HepG2 (cell line): ENCODE results near the gene FUT4. TPM values are rescaled to one million over a fixed set of nuclear protein-coding genes. Genes with fewer than 3 reads are reported as not detected.

Experiments used
- ATAC-seq: fragments of 200-7000 bp; cut with Tn5 transposase; 3 replicates; pipeline ENCODE4 v1.9.1; 2020; ENCODE audit warnings: mild to moderate bottlenecking, moderate library complexity
- Bru-seq: library from RNA; stranded (reverse); fragments of 400-500 nt; gene quantifications from one replicate; lab custom pipeline; 2021; lab: Mats Ljungman, UMichigan
- BruChase-seq, 2 experiments: library from RNA; stranded (reverse); fragments of 400-500 nt; gene quantifications; one replicate each; lab custom pipeline; 2021; lab: Mats Ljungman, UMichigan
- BruUV-seq: library from RNA; stranded (reverse); fragments of 400-500 nt; replicated peaks from 2 replicates; lab custom pipeline; 2021; lab: Mats Ljungman, UMichigan
- CTCF ChIA-PET: fragments of 300-600 bp; formaldehyde crosslinking; extraction: SDS; loops from one replicate; lab custom pipeline; 2021; ENCODE audit warnings: low total read pairs, inconsistent platforms, low intra/inter-chr PET ratio; lab: Yijun Ruan, JAX
- POLR2A ChIA-PET: fragments of 350-600 bp; sonication (Branson Sonifier 250); formaldehyde crosslinking; loops from one replicate; lab custom pipeline; 2020; ENCODE audit warnings: antibody characterized with exemption, inconsistent platforms; lab: Yijun Ruan, JAX
- DNase-seq: peaks from one replicate; pipeline ENCODE4 v3.0.0-alpha.2; 2015; ENCODE audit warnings: low spot score
- FAIRE-seq: peaks from 3 replicates; lab custom pipeline; 2011; peaks lifted over from hg19 to GRCh38; lab: Jason Lieb, UNC
- H2AFZ ChIP-seq: one replicate; pipeline ENCODE4 v1.6.1; 2011; ENCODE audit warnings: low read length, inconsistent platforms
- H3K27ac ChIP-seq: fragments of 300-600 bp; 3 replicates; pipeline ENCODE4 v1.8.0; 2011; ENCODE audit warnings: mixed run types, mild to moderate bottlenecking, mixed read lengths, low read length, inconsistent platforms; ENCODE audit not compliant: insufficient read depth; ENCODE audit errors: extremely low read length
- H3K27me3 ChIP-seq, 2 experiments: fragments of 200-600 bp in 1 of 2; 2 replicates in 1 of 2; 3 replicates in 1 of 2; pipeline versions ENCODE4 v1.6.0 to v1.8.0; 2011; ENCODE audit warnings: low read length in 2 of 2, mild to moderate bottlenecking in 2 of 2, moderate library complexity in 2 of 2, inconsistent platforms in 1 of 2; ENCODE audit not compliant: insufficient read depth in 2 of 2, control insufficient read depth in 1 of 2
- H3K36me3 ChIP-seq, 2 experiments: fragments of 200-600 bp in 1 of 2; replicated peaks in 1 of 2; 2 replicates in 1 of 2; 3 replicates in 1 of 2; pipeline versions ENCODE4 v1.5.1 to v1.8.0; 2011; ENCODE audit warnings: low read length in 2 of 2, inconsistent platforms in 1 of 2; ENCODE audit not compliant: insufficient read depth in 2 of 2, control insufficient read depth in 1 of 2
- H3K4me1 ChIP-seq: 2 replicates; pipeline ENCODE4 v1.5.1; 2012; ENCODE audit warnings: low read length, inconsistent platforms; ENCODE audit not compliant: insufficient read depth
- H3K4me2 ChIP-seq: 2 replicates; pipeline ENCODE4 v1.6.0; 2011; ENCODE audit warnings: low read depth, low read length, inconsistent platforms
- H3K4me3 ChIP-seq, 3 experiments: fragments of 200-600 bp in 1 of 3; sonication (generic), shearing (Covaris generic) in 1 of 3; replicated peaks in 1 of 3; 2 replicates each; pipeline ENCODE4 v1.5.1; 2011 to 2016; ENCODE audit warnings: low read length in 3 of 3, inconsistent platforms in 2 of 3, low read depth in 2 of 3, mild to moderate bottlenecking in 2 of 3, control low read depth in 1 of 3, mixed read lengths in 1 of 3; ENCODE audit not compliant: insufficient read depth in 1 of 3
- H3K79me2 ChIP-seq: one replicate; pipeline ENCODE4 v1.6.1; 2011; ENCODE audit warnings: low read length, inconsistent platforms; ENCODE audit not compliant: insufficient read depth
- H3K9ac ChIP-seq: 2 replicates; pipeline ENCODE4 v1.6.0; 2011; ENCODE audit warnings: mild to moderate bottlenecking, low read depth, low read length, inconsistent platforms; ENCODE audit not compliant: insufficient read depth
- H3K9me3 ChIP-seq: 2 replicates; pipeline ENCODE4 v1.5.1; 2012; ENCODE audit warnings: mild to moderate bottlenecking, low read length
- H4K20me1 ChIP-seq: 2 replicates; pipeline ENCODE4 v1.6.0; 2011; ENCODE audit warnings: inconsistent platforms, mild to moderate bottlenecking, low read length, moderate library complexity; ENCODE audit not compliant: insufficient read depth
- DNMT1 ChIP-seq: sonication (generic); formaldehyde crosslinking; IDR thresholded peaks from 2 replicates; pipeline ENCODE4 v1.5.1; 2020; ENCODE audit warnings: mild to moderate bottlenecking, missing genetic modification reagents
- GABPA ChIP-seq, 2 experiments: IDR thresholded peaks; 2 replicates each; pipeline ENCODE4 v1.6.1; 2011 to 2016; ENCODE audit warnings: low read depth in 2 of 2, low read length in 1 of 2, missing biosample characterization in 1 of 2, missing genetic modification characterization in 1 of 2
- PCBP1 ChIP-seq: fragments of 200-400 bp; formaldehyde crosslinking; IDR thresholded peaks from 2 replicates; pipeline ENCODE4 v1.6.1; 2017; ENCODE audit warnings: mild to moderate bottlenecking, low read depth, low read length, borderline replicate concordance
- ZNF225 ChIP-seq: sonication (generic); formaldehyde crosslinking; IDR thresholded peaks from 2 replicates; pipeline ENCODE4 v1.4.0; 2020; ENCODE audit warnings: mild to moderate bottlenecking, missing genetic modification reagents
- ZNF674 ChIP-seq: sonication (generic); formaldehyde crosslinking; IDR thresholded peaks from 2 replicates; pipeline ENCODE4 v1.5.0; 2020; ENCODE audit warnings: low read depth, mild to moderate bottlenecking, missing genetic modification reagents
- ZNF768 ChIP-seq: sonication (generic); formaldehyde crosslinking; IDR thresholded peaks from 2 replicates; pipeline ENCODE4 v1.4.0; 2020; ENCODE audit warnings: missing genetic modification reagents
- WGBS: methylation state at CpG from one replicate; pipeline ENCODE4 v1.1.6; 2017; ENCODE audit warnings: low lambda C conversion rate; 5-methylcytosine and 5-hydroxymethylcytosine counted together
- in situ Hi-C: cut with HindIII; loops from 2 replicates; pipeline ENCODE4 v1.10.0; 2017; ENCODE audit warnings: low pct_unique_long_range_greater_than_20kb; ENCODE audit not compliant: extremely low pct_ligation_motif_present
- intact Hi-C: fragments of 100-400 bp; cut with micrococcal nuclease; formaldehyde crosslinking; loops from one replicate; pipeline ENCODE4 v1.10.0; 2022; ENCODE audit not compliant: unreplicated experiment
- long read RNA-seq, 2 experiments: library from RNA in 1 of 2; library from polyadenylated mRNA in 1 of 2; stranded (forward) in 1 of 2; unstranded in 1 of 2; transcript quantifications; one replicate each; pipeline ENCODE4 v2.0.0, GENCODE V29; 2019 to 2022
- polyA minus RNA-seq, 3 experiments: library from RNA; depleted of rRNA, polyadenylated mRNA; stranded (reverse); fragments of >200 nt; gene quantifications; 2 replicates each; pipeline ENCODE4 v1.2.3, GENCODE V29; 2011; ENCODE audit warnings: low replicate concordance in 1 of 3
- polyA plus RNA-seq, 8 experiments: library from polyadenylated mRNA; depleted of rRNA in 3 of 8; stranded (reverse) in 7 of 8; unstranded in 1 of 8; fragments of >200 nt; fragmentation: Illumina TruSeq in 4 of 8; extraction: Trizol in 4 of 8; gene quantifications; 2 replicates each; pipeline versions ENCODE4 v1.2.1 to v1.2.3, GENCODE V29; 2011 to 2016; ENCODE audit warnings: low read depth in 4 of 8, missing spikeins in 1 of 8, mixed read lengths in 1 of 8; ENCODE audit not compliant: insufficient read depth in 1 of 8
- total RNA-seq, 5 experiments: library from RNA; depleted of rRNA; stranded (reverse); fragments of >200 nt; fragmentation: Illumina TruSeq; extraction: Trizol; gene quantifications; 2 replicates each; pipeline ENCODE4 v1.2.3, GENCODE V29; 2016; ENCODE audit warnings: low read depth in 1 of 5
- TF ChIP-seq, protein P1 (sequence below): sonication (generic); formaldehyde crosslinking; IDR thresholded peaks from 2 replicates; pipeline ENCODE4 v1.4.0; 2020; ENCODE audit warnings: missing genetic modification reagents
- TF ChIP-seq, protein P2 (sequence below): sonication (generic); formaldehyde crosslinking; IDR thresholded peaks from 2 replicates; pipeline ENCODE4 v1.8.1; 2022; ENCODE audit warnings: low read depth, mild to moderate bottlenecking, missing genetic modification reagents
- TF ChIP-seq, protein P3 (sequence below): IDR thresholded peaks from 2 replicates; pipeline ENCODE4 v1.6.1; 2016; ENCODE audit warnings: low read depth, borderline replicate concordance

The FUT4 gene, protein sequence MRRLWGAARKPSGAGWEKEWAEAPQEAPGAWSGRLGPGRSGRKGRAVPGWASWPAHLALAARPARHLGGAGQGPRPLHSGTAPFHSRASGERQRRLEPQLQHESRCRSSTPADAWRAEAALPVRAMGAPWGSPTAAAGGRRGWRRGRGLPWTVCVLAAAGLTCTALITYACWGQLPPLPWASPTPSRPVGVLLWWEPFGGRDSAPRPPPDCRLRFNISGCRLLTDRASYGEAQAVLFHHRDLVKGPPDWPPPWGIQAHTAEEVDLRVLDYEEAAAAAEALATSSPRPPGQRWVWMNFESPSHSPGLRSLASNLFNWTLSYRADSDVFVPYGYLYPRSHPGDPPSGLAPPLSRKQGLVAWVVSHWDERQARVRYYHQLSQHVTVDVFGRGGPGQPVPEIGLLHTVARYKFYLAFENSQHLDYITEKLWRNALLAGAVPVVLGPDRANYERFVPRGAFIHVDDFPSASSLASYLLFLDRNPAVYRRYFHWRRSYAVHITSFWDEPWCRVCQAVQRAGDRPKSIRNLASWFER
- total RNA-seq (2016; rRNA removed; fragmentation: Illumina TruSeq; extraction: Trizol) (0.35 and 0.60 TPM in 2 replicates), polyA plus RNA-seq (2011; rRNA removed) (0.22 and 0.28 TPM in 2 replicates), polyA minus RNA-seq (2011; rRNA and poly(A)+ RNA removed; ENCODE audit: low replicate concordance) (0.47 and 0.48 TPM in 2 replicates), Bru-seq, nascent RNA (percentile 41 among the genes with signal in this experiment), BruChase-seq, experiment 1, labeled RNA remaining after a 6-hour chase (percentile 45 among the genes with signal in this experiment), BruChase-seq, experiment 2, labeled RNA remaining after a 2-hour chase (percentile 48 among the genes with signal in this experiment)
- total RNA-seq (2016; cell fraction: cytosol; rRNA removed; fragmentation: Illumina TruSeq; extraction: Trizol; ENCODE audit: low read depth) = 0.09 TPM in 1 of 2 replicates, not detected in the other
- 0.40 and 0.58 TPM in 2 replicates for total RNA-seq (2016; cell fraction: insoluble cytoplasmic fraction; rRNA removed; fragmentation: Illumina TruSeq; extraction: Trizol)
- total RNA-seq (2016; cell fraction: membrane; rRNA removed; fragmentation: Illumina TruSeq; extraction: Trizol) = 0.24 and 0.28 TPM in 2 replicates
- total RNA-seq (2016; cell fraction: nucleus; rRNA removed; fragmentation: Illumina TruSeq; extraction: Trizol) = 0.50 and 0.62 TPM in 2 replicates
- 0.19 TPM in 2 replicates for polyA plus RNA-seq (2011; cell fraction: cytosol; rRNA removed)
- 0.23 and 0.29 TPM in 2 replicates for polyA plus RNA-seq (2011; cell fraction: nucleus; rRNA removed)
- polyA plus RNA-seq (2012) = 0.12 and 0.15 TPM in 2 replicates
- polyA plus RNA-seq (2016; cell fraction: cytosol; fragmentation: Illumina TruSeq; extraction: Trizol; ENCODE audit: low read depth) = 0.03 and 0.05 TPM in 2 replicates
- 0.38 TPM in 2 replicates for polyA plus RNA-seq (2016; cell fraction: insoluble cytoplasmic fraction; fragmentation: Illumina TruSeq; extraction: Trizol; ENCODE audit: low read depth)
- 0.09 and 0.16 TPM in 2 replicates for polyA plus RNA-seq (2016; cell fraction: membrane; fragmentation: Illumina TruSeq; extraction: Trizol; ENCODE audit: low read depth)
- polyA plus RNA-seq (2016; cell fraction: nucleus; fragmentation: Illumina TruSeq; extraction: Trizol; ENCODE audit: insufficient read depth, low read depth) = 0.89 and 0.92 TPM in 2 replicates
- polyA minus RNA-seq (2011; cell fraction: cytosol; rRNA and poly(A)+ RNA removed) = 0.30 and 0.35 TPM in 2 replicates
- 0.50 and 0.77 TPM in 2 replicates for polyA minus RNA-seq (2011; cell fraction: nucleus; rRNA and poly(A)+ RNA removed)
- long read RNA-seq, experiment 1 = 0 reads
- long read RNA-seq, experiment 2 = 0 reads

DNA sequence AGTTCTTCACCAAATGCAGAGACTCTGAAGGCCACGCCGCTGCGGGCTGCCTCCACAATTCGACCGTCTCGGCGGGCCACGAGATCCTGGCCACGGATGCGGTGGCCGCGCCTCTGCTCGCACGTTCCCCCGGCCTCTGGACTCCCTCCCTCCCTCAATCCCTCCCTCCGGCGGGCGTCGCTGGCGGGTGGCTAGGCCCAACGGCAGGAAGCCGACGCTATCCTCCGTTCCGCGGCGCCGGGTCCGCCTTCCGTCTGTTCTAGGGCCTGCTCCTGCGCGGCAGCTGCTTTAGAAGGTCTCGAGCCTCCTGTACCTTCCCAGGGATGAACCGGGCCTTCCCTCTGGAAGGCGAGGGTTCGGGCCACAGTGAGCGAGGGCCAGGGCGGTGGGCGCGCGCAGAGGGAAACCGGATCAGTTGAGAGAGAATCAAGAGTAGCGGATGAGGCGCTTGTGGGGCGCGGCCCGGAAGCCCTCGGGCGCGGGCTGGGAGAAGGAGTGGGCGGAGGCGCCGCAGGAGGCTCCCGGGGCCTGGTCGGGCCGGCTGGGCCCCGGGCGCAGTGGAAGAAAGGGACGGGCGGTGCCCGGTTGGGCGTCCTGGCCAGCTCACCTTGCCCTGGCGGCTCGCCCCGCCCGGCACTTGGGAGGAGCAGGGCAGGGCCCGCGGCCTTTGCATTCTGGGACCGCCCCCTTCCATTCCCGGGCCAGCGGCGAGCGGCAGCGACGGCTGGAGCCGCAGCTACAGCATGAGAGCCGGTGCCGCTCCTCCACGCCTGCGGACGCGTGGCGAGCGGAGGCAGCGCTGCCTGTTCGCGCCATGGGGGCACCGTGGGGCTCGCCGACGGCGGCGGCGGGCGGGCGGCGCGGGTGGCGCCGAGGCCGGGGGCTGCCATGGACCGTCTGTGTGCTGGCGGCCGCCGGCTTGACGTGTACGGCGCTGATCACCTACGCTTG lies at the start of gene FUT4:
Gene FUT4, plus strand, starts transcription at position 227 of the 951 bp plus-strand sequence. Its CDS starts 213 bp downstream, at position 440.
- intact Hi-C loops (no loop called here), in situ Hi-C loops (no loop called here)
- Histone ChIP-seq H3K4me3 (peak within 1 kb of the TSS; percentile 38 to 65 (median 63); a peak in 5 of 6 replicates), H3K4me1 (peaks cover 5% of the 10 kb centered on the region; the same call in 1 of the 2 replicates), H3K79me2 (no peaks in the 10 kb centered on the region), H3K4me2 (peak within 1 kb of the TSS; percentile 49), H3K9me3 (no peaks in the 10 kb centered on the region), H2AFZ (no peak within 1 kb of the TSS), H3K27ac (no peak within 1 kb of the TSS), H3K27me3 (peaks cover 0 to 3% of the 10 kb centered on the region in 2 experiments; a peak in 2 of 5 replicates), H3K9ac (peak within 1 kb of the TSS; percentile 66), H3K36me3 (no peaks in the 10 kb centered on the region), H4K20me1 (no peaks in the 10 kb centered on the region)
- peak; percentile 96 for ATAC-seq
- FAIRE-seq = no peak
- peak; percentile 24 for DNase-seq
- ChIA-PET POLR2A (interaction anchor here (0.6 kb wide), 1 partner anchor 962 kb away, joined by 3 read pairs; no protein-coding TSS in a partner anchor), CTCF (no interaction called here)
- BruUV-seq = no TSS peak
- 60% methylated on average over 63 of the region's 109 CpGs for WGBS
- TF ChIP-seq, protein P1, sequence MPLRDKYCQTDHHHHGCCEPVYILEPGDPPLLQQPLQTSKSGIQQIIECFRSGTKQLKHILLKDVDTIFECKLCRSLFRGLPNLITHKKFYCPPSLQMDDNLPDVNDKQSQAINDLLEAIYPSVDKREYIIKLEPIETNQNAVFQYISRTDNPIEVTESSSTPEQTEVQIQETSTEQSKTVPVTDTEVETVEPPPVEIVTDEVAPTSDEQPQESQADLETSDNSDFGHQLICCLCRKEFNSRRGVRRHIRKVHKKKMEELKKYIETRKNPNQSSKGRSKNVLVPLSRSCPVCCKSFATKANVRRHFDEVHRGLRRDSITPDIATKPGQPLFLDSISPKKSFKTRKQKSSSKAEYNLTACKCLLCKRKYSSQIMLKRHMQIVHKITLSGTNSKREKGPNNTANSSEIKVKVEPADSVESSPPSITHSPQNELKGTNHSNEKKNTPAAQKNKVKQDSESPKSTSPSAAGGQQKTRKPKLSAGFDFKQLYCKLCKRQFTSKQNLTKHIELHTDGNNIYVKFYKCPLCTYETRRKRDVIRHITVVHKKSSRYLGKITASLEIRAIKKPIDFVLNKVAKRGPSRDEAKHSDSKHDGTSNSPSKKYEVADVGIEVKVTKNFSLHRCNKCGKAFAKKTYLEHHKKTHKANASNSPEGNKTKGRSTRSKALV (CRISPR knock-in tag) = 0 out of 2 replicates have a peak, but pooled peaks have one; percentile 21
- TF ChIP-seq, protein P2, sequence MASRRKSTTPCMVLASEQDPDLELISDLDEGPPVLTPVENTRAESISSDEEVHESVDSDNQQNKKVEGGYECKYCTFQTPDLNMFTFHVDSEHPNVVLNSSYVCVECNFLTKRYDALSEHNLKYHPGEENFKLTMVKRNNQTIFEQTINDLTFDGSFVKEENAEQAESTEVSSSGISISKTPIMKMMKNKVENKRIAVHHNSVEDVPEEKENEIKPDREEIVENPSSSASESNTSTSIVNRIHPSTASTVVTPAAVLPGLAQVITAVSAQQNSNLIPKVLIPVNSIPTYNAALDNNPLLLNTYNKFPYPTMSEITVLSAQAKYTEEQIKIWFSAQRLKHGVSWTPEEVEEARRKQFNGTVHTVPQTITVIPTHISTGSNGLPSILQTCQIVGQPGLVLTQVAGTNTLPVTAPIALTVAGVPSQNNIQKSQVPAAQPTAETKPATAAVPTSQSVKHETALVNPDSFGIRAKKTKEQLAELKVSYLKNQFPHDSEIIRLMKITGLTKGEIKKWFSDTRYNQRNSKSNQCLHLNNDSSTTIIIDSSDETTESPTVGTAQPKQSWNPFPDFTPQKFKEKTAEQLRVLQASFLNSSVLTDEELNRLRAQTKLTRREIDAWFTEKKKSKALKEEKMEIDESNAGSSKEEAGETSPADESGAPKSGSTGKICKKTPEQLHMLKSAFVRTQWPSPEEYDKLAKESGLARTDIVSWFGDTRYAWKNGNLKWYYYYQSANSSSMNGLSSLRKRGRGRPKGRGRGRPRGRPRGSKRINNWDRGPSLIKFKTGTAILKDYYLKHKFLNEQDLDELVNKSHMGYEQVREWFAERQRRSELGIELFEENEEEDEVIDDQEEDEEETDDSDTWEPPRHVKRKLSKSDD (CRISPR knock-in tag) = no peak
- TF ChIP-seq GABPA (IDR thresholded peaks at IDR 0.05; ENCODE audit: low read depth, low read length) (peak; percentile 42), GABPA (CRISPR knock-in tag; IDR thresholded peaks at IDR 0.05; ENCODE audit: low read depth) (peak; percentile 65), ZNF225 (peak; percentile 81; the same call in 1 of the 2 replicates), PCBP1 (0 out of 2 replicates have a peak, but pooled peaks have one; percentile 44), DNMT1 (CRISPR knock-in tag) (no peak), ZNF768 (CRISPR knock-in tag) (peak; percentile 21; the same call in 1 of the 2 replicates), ZNF674 (CRISPR knock-in tag) (no peak)
- TF ChIP-seq, protein P3, sequence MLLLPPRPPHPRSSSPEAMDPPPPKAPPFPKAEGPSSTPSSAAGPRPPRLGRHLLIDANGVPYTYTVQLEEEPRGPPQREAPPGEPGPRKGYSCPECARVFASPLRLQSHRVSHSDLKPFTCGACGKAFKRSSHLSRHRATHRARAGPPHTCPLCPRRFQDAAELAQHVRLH (CRISPR knock-in tag) = 0 out of 2 replicates have a peak, but pooled peaks have one; percentile 31
